HG02571 (cell line): ENCODE measurements around the gene HAUS7.

Source experiments
- ATAC-seq: cut with Tn5 transposase; IDR thresholded peaks from one replicate; pipeline ENCODE4 v1.9.1; 2021; ENCODE audit warnings: mild to moderate bottlenecking, moderate library complexity; ENCODE audit not compliant: unreplicated experiment

Gene HAUS7

GRCh38 chrX:153477901-153478300 is 7.5 kb upstream of the HAUS7 start:
- no peak for ATAC-seq

GRCh38 chrX:153477364-153477857 is 7.0 kb upstream of the HAUS7 start:
- no peak for ATAC-seq

GRCh38 chrX:153476666-153477363 is 6.4 kb upstream of the HAUS7 start:
- ATAC-seq: no peak

- no peak for ATAC-seq
These were observed 5.4 kb upstream of the HAUS7 start for GRCh38 chrX:153475751-153476281.

GRCh38 chrX:153475271-153475670 is 4.9 kb upstream of the HAUS7 start:
- no peak for ATAC-seq

GRCh38 chrX:153474718-153475117 is 4.3 kb upstream of the HAUS7 start:
- ATAC-seq: no peak

GRCh38 chrX:153474266-153474665 is 3.9 kb upstream of the HAUS7 start:
- ATAC-seq: no peak

GRCh38 chrX:153473126-153473525 is 2.8 kb upstream of the HAUS7 start:
- no peak for ATAC-seq

- ATAC-seq: no peak
These were observed 1.4 kb upstream of the HAUS7 start for GRCh38 chrX:153471663-153472280.

- ATAC-seq: peak; percentile 30
These were observed 465 bp downstream of the HAUS7 start for GRCh38 chrX:153469811-153470410.

GRCh38 chrX:153468008-153468580 is 2.3 kb downstream of the HAUS7 start:
- no peak for ATAC-seq

GRCh38 chrX:153465691-153466380 is 4.5 kb downstream of the HAUS7 start:
- ATAC-seq: no peak

GRCh38 chrX:153464116-153464515 is 6.3 kb downstream of the HAUS7 start:
- ATAC-seq: no peak

- no peak for ATAC-seq
These were observed 6.8 kb downstream of the HAUS7 start for GRCh38 chrX:153463556-153463955.

GRCh38 chrX:153463031-153463430 is 7.3 kb downstream of the HAUS7 start:
- no peak for ATAC-seq

- no peak for ATAC-seq
These were observed 8.1 kb downstream of the HAUS7 start for GRCh38 chrX:153462291-153462690.

GRCh38 chrX:153460826-153461225 is 9.6 kb downstream of the HAUS7 start:
- no peak for ATAC-seq

GRCh38 chrX:153459986-153460385 is 10.4 kb downstream of the HAUS7 start:
- ATAC-seq: no peak

GRCh38 chrX:153458476-153458875 is 11.9 kb downstream of the HAUS7 start:
- no peak for ATAC-seq

- no peak for ATAC-seq
These were observed 12.4 kb downstream of the HAUS7 start for GRCh38 chrX:153457827-153458466.
